AG10803 (cell line): ENCODE results near the gene UBXN10.
A peak's percentile ranks its signal among the peaks of the same experiment; 100 is the strongest.

Source experiments
- DNase-seq: peaks from one replicate; pipeline ENCODE4 v3.0.0; 2010; ENCODE audit warnings: low read depth
- H3K4me3 ChIP-seq: 2 replicates; pipeline ENCODE4 v1.5.1; 2011; ENCODE audit warnings: mild to moderate bottlenecking, low read length, control low read depth
- CTCF ChIP-seq: conservative IDR thresholded peaks from 2 replicates; pipeline ENCODE4 v1.5.1; 2011; ENCODE audit warnings: mild to moderate bottlenecking, low read length, control low read depth, inconsistent platforms

The UBXN10 gene

GRCh38 chr1:20147846-20148570 is 37.9 kb upstream of the UBXN10 start:
- no peak for DNase-seq
- TF ChIP-seq CTCF = no peak
- H3K4me3 ChIP-seq = no peak overlapping the region

GRCh38 chr1:20148571-20149500 is 37.1 kb upstream of the UBXN10 start:
- TF ChIP-seq CTCF = no peak
- DNase-seq = no peak
- no peak overlapping the region for H3K4me3 ChIP-seq

GRCh38 chr1:20149601-20150325 is 36.1 kb upstream of the UBXN10 start:
- no peak for DNase-seq
- H3K4me3 ChIP-seq = no peak overlapping the region
- no peak for TF ChIP-seq CTCF

- no peak for DNase-seq
- H3K4me3 ChIP-seq = no peak overlapping the region
- no peak for TF ChIP-seq CTCF
Observed at GRCh38 chr1:20150326-20150705, 35.6 kb upstream of the UBXN10 start.

GRCh38 chr1:20150969-20151368 is 34.9 kb upstream of the UBXN10 start:
- no peak for DNase-seq
- H3K4me3 ChIP-seq = no peak overlapping the region
- no peak for TF ChIP-seq CTCF

GRCh38 chr1:20151906-20152598 is 33.8 kb upstream of the UBXN10 start:
- peak overlapping the region; percentile 56 for H3K4me3 ChIP-seq
- peak; percentile 84 for TF ChIP-seq CTCF
- peak; percentile 71 for DNase-seq
